Right cardiac atrium (tissue), 5 donors: ENCODE data around the gene FAM120A. TPM values are rescaled to one million over a fixed set of nuclear protein-coding genes. Genes with fewer than 3 reads are reported as not detected.
A peak's percentile ranks its signal among the peaks of the same experiment; 100 is the strongest.

Source experiments
- ATAC-seq, 2 donors: fragments of 200-7000 bp; cut with Tn5 transposase; one replicate each; pipeline versions ENCODE4 v1.8.0 to v1.9.1; 2020; ENCODE audit warnings: moderate library complexity in 2 of 2, mild to moderate bottlenecking in 1 of 2
- DNase-seq, 3 donors: peaks; one replicate each; pipeline ENCODE4 v3.0.0-alpha.2; 2020
- H3K27ac ChIP-seq: one replicate; pipeline ENCODE4 v1.5.1; 2013; ENCODE audit warnings: mild to moderate bottlenecking, low read length, control low read depth, moderate library complexity
- H3K27me3 ChIP-seq: one replicate; pipeline ENCODE4 v1.6.1; 2013; ENCODE audit not compliant: control insufficient read depth, insufficient read depth
- H3K4me1 ChIP-seq: one replicate; pipeline ENCODE4 v1.6.1; 2013; ENCODE audit warnings: low read length; ENCODE audit not compliant: control insufficient read depth, insufficient read depth
- H3K4me3 ChIP-seq: one replicate; pipeline ENCODE4 v1.5.1; 2013; ENCODE audit warnings: low read length, control low read depth
- H3K9me3 ChIP-seq: one replicate; pipeline ENCODE4 v1.6.1; 2013; ENCODE audit warnings: low read length; ENCODE audit not compliant: control insufficient read depth
- WGBS: extraction: QIAGEN DNeasy Blood & Tissue Kit; methylation state at CpG from one replicate; pipeline ENCODE4 v1.1.7; 2013; 5-methylcytosine and 5-hydroxymethylcytosine counted together
- intact Hi-C, 4 donors: fragments of 100-400 bp; cut with DNase I; formaldehyde crosslinking; loops; one replicate each; pipeline versions ENCODE4 v1.11.0 to v1.14.0; 2022 to 2023
- polyA plus RNA-seq: library from polyadenylated mRNA; stranded (reverse); fragments of 200-250 nt; gene quantifications from one replicate; pipeline ENCODE4 v1.2.3, GENCODE V29; 2013
- total RNA-seq, 4 donors: library from RNA; stranded (reverse); fragmentation: NEBNext Ultra II Directional; extraction: Animal tissue kit (Norgen Biotek cat#: 25700); gene quantifications; one replicate each; pipeline ENCODE4 v1.2.1, GENCODE V29; 2021
- donor health status: healthy with polysubstance abuse.
- donor health status: DM: no; HTN: yes; CAD: no.
- donor health status: DM: no; HTN: no; CAD: no.
- donor health status: DM: no; HTN: yes; CAD: no; lungs with severe emphysema.
- donor health status: DM: yes; HTN: yes; CAD: no.

FAM120A gene
- total and polyA plus RNA-seq, 5 donors: 42.3 to 111 (median 86.6) TPM

GRCh38 chr9:93588641-93589609 lies 137.4 kb downstream of the FAM120A start:
- ATAC-seq (no peak), DNase-seq (no peak)
- H3K4me1 ChIP-seq: peaks cover 23% of the 10 kb centered on the region
- intact Hi-C loops: no loop called here
- no peaks in the 10 kb centered on the region for H3K27me3 ChIP-seq
- no peak overlapping the region for H3K27ac ChIP-seq
- 81% methylated on average over 12 of the region's 12 CpGs for WGBS
- H3K9me3 ChIP-seq: no peaks in the 10 kb centered on the region
- no peak overlapping the region for H3K4me3 ChIP-seq

GRCh38 chr9:93589688-93590087 lies 138.2 kb downstream of the FAM120A start:
- Histone ChIP-seq H3K27ac (no peak overlapping the region), H3K27me3 (no peaks in the 10 kb centered on the region), H3K9me3 (no peaks in the 10 kb centered on the region), H3K4me3 (no peak overlapping the region), H3K4me1 (peaks cover 26% of the 10 kb centered on the region)
- intact Hi-C loops: no loop called here
- WGBS: 18% methylated on average over 8 of the region's 8 CpGs
- no peak for DNase-seq
- no peak for ATAC-seq

GRCh38 chr9:93590609-93591234 lies 139.2 kb downstream of the FAM120A start:
- no peak overlapping the region for H3K4me3 ChIP-seq
- ATAC-seq: no peak
- DNase-seq: no peak
- WGBS: 70% methylated on average over 8 of the region's 8 CpGs
- H3K9me3 ChIP-seq: no peaks in the 10 kb centered on the region
- peaks cover 26% of the 10 kb centered on the region for H3K4me1 ChIP-seq
- H3K27me3 ChIP-seq: no peaks in the 10 kb centered on the region
- intact Hi-C loops: no loop called here
- no peak overlapping the region for H3K27ac ChIP-seq

DNA sequence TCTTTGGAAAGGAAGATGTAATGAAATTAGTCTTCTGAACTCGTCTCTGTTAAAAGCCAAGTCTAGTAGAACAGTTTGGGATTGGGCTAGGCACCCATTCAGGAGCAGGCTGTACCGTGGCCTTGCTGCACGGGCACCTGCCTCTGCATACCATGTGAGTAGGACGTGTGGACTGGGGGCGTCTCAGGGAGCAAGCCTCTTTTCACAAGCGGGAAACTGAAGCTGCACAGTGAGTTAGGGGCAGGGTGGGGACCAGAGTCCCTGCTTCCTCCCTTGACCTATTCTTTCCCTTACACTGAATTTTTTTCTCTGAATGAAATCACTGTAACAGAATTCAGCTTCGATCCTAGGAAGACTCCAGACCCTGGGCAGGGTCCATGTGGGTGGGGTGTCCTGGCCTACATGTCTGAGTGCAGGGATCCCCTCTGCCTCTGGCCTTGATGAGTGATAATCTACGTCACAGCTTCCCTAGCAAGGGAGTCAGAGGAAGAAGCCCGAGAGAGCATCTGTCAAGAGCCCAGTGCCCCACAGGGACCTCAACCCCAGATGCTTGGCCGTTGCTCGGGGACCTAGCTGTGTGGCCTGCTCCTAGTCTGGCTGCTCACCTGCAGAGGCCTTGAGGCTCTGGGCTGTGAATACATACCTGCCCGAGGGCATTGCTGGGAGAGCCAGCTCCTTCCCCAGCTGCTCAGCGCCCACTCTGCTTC lies 140.0 kb downstream of the FAM120A start:
- 65% methylated on average over 13 of the region's 13 CpGs for WGBS
- Histone ChIP-seq H3K9me3 (no peaks in the 10 kb centered on the region), H3K4me1 (peaks cover 19% of the 10 kb centered on the region), H3K4me3 (no peak overlapping the region), H3K27ac (no peak overlapping the region), H3K27me3 (no peaks in the 10 kb centered on the region)
- intact Hi-C loops: no loop called here
- no peak for DNase-seq
- ATAC-seq: no peak

DNA sequence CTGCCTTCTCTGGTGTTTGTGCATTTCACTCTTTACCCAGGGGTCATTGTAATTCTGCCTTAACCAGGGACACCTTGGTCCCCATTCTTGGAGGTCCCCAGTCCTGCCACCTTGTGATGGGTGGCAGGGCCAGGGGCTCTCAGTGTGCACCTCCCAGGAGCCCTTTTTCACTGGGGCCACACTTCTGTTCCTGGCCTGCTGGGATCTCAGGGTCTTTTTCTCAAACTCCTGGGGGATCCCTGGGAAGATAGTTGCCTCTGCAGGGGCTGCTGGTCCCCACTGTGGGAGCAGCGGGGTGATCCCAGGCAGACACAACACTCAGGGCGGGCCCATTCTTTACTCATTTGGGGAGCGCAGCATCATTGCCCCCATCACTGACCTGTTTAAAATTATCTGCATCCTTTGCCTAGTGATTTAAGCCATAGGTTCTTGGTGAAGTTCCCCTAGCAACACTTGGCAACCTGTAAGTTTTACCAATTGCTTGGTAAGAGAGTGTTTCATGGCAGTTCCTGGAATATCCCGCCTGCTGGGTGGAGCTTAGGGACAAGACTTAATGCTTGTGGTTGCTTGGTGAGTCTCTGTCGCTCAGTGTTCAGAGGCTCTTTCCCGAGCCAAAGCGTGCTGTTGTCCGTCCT lies 140.6 kb downstream of the FAM120A start:
- WGBS: 91% methylated on average over 8 of the region's 8 CpGs
- no peak overlapping the region for H3K4me3 ChIP-seq
- intact Hi-C loops: no loop called here
- no peaks in the 10 kb centered on the region for H3K9me3 ChIP-seq
- H3K4me1 ChIP-seq: peaks cover 15% of the 10 kb centered on the region
- H3K27ac ChIP-seq: no peak overlapping the region
- ATAC-seq: no peak
- DNase-seq: no peak
- no peaks in the 10 kb centered on the region for H3K27me3 ChIP-seq

- Histone ChIP-seq H3K27me3 (no peaks in the 10 kb centered on the region), H3K9me3 (no peaks in the 10 kb centered on the region), H3K27ac (no peak overlapping the region), H3K4me3 (no peak overlapping the region), H3K4me1 (peaks cover 17% of the 10 kb centered on the region)
- DNase-seq (no peak), ATAC-seq (no peak)
- 68% methylated on average over 2 of the region's 2 CpGs for WGBS
- intact Hi-C loops: no loop called here
These were observed 141.1 kb downstream of the FAM120A start for GRCh38 chr9:93592643-93593021.

- WGBS: 78% methylated on average over 2 of the region's 2 CpGs
- H3K27ac ChIP-seq: no peak overlapping the region
These were observed 141.7 kb downstream of the FAM120A start for GRCh38 chr9:93593144-93593658.

GRCh38 chr9:93594041-93594756 lies 142.7 kb downstream of the FAM120A start:
- peak in 2 of 3 donors; percentile 54 to 73 for DNase-seq
- Histone ChIP-seq H3K27me3 (no peaks in the 10 kb centered on the region), H3K4me3 (no peak overlapping the region), H3K4me1 (peaks cover 18% of the 10 kb centered on the region), H3K9me3 (no peaks in the 10 kb centered on the region), H3K27ac (peak overlapping the region; percentile 13)
- intact Hi-C loops: no loop called here
- peak; percentile 6 to 68 for ATAC-seq
- WGBS: 50% methylated on average over 9 of the region's 9 CpGs

More at GRCh38 chr9:93593144-93593658, 141.7 kb downstream of the FAM120A start:
- Histone ChIP-seq H3K9me3 (no peaks in the 10 kb centered on the region), H3K4me1 (peaks cover 17% of the 10 kb centered on the region), H3K4me3 (no peak overlapping the region), H3K27me3 (no peaks in the 10 kb centered on the region)
- no peak for DNase-seq
- ATAC-seq: no peak
- intact Hi-C loops: no loop called here

DNA sequence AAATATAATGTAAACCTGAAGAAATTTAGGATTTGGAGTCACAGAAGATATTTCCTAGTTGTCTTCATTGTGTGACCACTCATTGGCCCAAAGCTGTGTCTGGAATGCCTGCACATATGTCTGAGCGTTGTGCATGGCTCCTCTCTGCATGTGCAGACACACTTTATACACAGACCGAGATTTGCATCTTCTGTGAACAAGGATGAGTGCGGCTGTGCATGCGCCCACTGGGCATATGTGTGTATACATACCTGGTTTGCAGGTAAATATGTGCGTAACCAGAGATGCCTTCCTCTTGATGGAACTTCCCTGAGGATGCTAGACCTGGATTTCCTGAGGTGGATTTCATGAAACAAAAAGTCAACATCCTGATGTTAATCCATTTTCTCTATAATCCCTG lies 144.0 kb downstream of the FAM120A start:
- ATAC-seq (no peak), DNase-seq (no peak)
- Histone ChIP-seq H3K4me1 (peaks cover 26% of the 10 kb centered on the region), H3K27me3 (no peaks in the 10 kb centered on the region), H3K9me3 (no peaks in the 10 kb centered on the region), H3K27ac (no peak overlapping the region), H3K4me3 (no peak overlapping the region)
- WGBS: 95% methylated on average over 5 of the region's 5 CpGs
- intact Hi-C loops: no loop called here

DNA sequence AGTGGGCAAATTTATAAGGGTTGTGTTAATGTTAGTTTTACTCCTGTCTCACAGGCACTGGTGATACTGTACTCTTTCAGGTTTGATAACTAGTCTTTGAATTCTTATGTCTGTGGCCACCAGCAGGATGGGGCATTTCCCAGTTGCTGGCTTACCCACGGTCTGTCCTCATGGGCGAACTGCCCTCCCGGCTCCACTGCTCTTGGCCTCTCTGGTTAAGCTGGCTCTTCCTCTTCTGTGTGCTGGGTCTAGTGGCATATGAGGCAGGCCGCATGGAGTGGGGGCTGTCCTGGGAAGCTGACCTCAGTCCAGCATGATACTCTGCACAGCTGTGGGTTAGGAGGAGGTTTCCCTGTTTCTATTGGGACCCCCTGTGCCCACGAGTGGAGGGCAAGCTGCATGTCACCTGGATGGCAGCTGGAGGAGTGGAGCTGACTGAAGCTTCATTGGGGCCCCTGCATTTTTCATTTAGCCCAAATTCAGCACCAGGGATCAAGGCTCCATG lies 144.4 kb downstream of the FAM120A start:
- H3K27ac ChIP-seq: no peak overlapping the region
- no peak for DNase-seq
- H3K27me3 ChIP-seq: no peaks in the 10 kb centered on the region
- ATAC-seq: no peak
- intact Hi-C loops: no loop called here
- WGBS: 82% methylated on average over 5 of the region's 5 CpGs
- no peak overlapping the region for H3K4me3 ChIP-seq
- no peaks in the 10 kb centered on the region for H3K9me3 ChIP-seq
- H3K4me1 ChIP-seq: peaks cover 26% of the 10 kb centered on the region
